CD4-positive, alpha-beta T cell treated with Interleukin-12 subunit alpha and Interleukin-12 subunit beta, for 1 hour (primary cell): Measurements from ENCODE around the gene SLC35E4.
A peak's percentile ranks its signal among the peaks of the same experiment; 100 is the strongest.
"Not testable (repeated sequence)": the region's sequence is repeated elsewhere in the genome, so short reads cannot be mapped to it uniquely, and the experiment has no call there.

Experiments
- DNase-seq: peaks from one replicate; pipeline ENCODE4 v3.0.0-alpha.2; 2020

Gene SLC35E4

GRCh38 chr22:30612789-30613188 lies 22.8 kb upstream of the SLC35E4 start:
- no peak for DNase-seq

GRCh38 chr22:30614268-30614667 lies 21.3 kb upstream of the SLC35E4 start:
- DNase-seq: no peak

GRCh38 chr22:30614879-30615278 lies 20.7 kb upstream of the SLC35E4 start:
- no peak for DNase-seq

- DNase-seq: no peak
Measured at GRCh38 chr22:30615543-30615954, 20.0 kb upstream of the SLC35E4 start.

- DNase-seq: no peak
Measured at GRCh38 chr22:30617819-30618218, 17.8 kb upstream of the SLC35E4 start.

GRCh38 chr22:30619909-30620308 lies 15.7 kb upstream of the SLC35E4 start:
- not testable (repeated sequence) for DNase-seq

GRCh38 chr22:30626413-30626812 lies 9.2 kb upstream of the SLC35E4 start:
- DNase-seq: no peak

- DNase-seq: no peak
Measured at GRCh38 chr22:30627471-30627870, 8.1 kb upstream of the SLC35E4 start.

- no peak for DNase-seq
Measured at GRCh38 chr22:30628491-30628890, 7.1 kb upstream of the SLC35E4 start.

- DNase-seq: not testable (repeated sequence)
Measured at GRCh38 chr22:30631469-30631868, 4.1 kb upstream of the SLC35E4 start.

GRCh38 chr22:30634471-30635233 lies 929 bp upstream of the SLC35E4 start:
- peak; percentile 89 for DNase-seq

- peak; percentile 14 for DNase-seq
Measured at GRCh38 chr22:30636226-30637077, 871 bp downstream of the SLC35E4 start.

GRCh38 chr22:30637701-30638114 lies 2.1 kb downstream of the SLC35E4 start:
- DNase-seq: no peak

GRCh38 chr22:30640361-30640760 lies 4.8 kb downstream of the SLC35E4 start:
- no peak for DNase-seq

- no peak for DNase-seq
Measured at GRCh38 chr22:30640839-30641430, 5.4 kb downstream of the SLC35E4 start.

GRCh38 chr22:30643055-30643875 lies 7.7 kb downstream of the SLC35E4 start:
- DNase-seq: no peak

- DNase-seq: no peak
Measured at GRCh38 chr22:30646518-30647160, 11.1 kb downstream of the SLC35E4 start.

GRCh38 chr22:30647536-30647935 lies 12.0 kb downstream of the SLC35E4 start:
- no peak for DNase-seq

- DNase-seq: no peak
Measured at GRCh38 chr22:30648825-30649224, 13.2 kb downstream of the SLC35E4 start.

- peak; percentile 56 for DNase-seq
Measured at GRCh38 chr22:30649430-30650007, 13.9 kb downstream of the SLC35E4 start.

- DNase-seq: no peak
Measured at GRCh38 chr22:30650508-30651116, 15.0 kb downstream of the SLC35E4 start.
